ENCODE measurements around the gene ALS2.

DNA sequence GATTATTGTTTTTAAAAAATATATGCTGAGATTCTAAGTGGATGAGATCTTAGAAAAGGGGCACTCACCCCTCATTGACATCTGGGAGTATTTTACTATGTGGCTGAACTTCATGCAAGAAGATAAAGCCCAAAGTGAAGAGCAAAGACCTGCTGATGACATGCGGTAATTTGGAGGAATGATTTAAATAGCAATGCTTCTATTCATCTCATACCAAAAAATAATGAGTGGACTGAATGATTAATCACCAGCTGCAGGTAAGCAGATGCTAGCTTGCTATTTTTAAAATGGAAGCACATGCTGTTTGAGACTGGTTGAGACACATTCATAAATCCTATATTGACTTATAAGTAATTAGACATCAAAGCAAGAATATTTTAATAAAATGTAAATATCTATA, 12.9 kb upstream of the ALS2 start:
- no peak for TF ChIP-seq EZH2phosphoT487 (IDR thresholded peaks at IDR 0.05; ENCODE audit: low read depth, severe bottlenecking, unreplicated experiment)
- TF ChIP-seq, protein P1, sequence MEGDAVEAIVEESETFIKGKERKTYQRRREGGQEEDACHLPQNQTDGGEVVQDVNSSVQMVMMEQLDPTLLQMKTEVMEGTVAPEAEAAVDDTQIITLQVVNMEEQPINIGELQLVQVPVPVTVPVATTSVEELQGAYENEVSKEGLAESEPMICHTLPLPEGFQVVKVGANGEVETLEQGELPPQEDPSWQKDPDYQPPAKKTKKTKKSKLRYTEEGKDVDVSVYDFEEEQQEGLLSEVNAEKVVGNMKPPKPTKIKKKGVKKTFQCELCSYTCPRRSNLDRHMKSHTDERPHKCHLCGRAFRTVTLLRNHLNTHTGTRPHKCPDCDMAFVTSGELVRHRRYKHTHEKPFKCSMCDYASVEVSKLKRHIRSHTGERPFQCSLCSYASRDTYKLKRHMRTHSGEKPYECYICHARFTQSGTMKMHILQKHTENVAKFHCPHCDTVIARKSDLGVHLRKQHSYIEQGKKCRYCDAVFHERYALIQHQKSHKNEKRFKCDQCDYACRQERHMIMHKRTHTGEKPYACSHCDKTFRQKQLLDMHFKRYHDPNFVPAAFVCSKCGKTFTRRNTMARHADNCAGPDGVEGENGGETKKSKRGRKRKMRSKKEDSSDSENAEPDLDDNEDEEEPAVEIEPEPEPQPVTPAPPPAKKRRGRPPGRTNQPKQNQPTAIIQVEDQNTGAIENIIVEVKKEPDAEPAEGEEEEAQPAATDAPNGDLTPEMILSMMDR (IDR thresholded peaks at IDR 0.05; ENCODE audit: poor library complexity) = no peak
